Right cardiac atrium (tissue), 5 donors: ENCODE data around the gene ZNF831. TPM values are rescaled to one million over a fixed set of nuclear protein-coding genes. Genes with fewer than 3 reads are reported as not detected.

Experiments
- ATAC-seq, 2 donors: fragments of 200-7000 bp; cut with Tn5 transposase; one replicate each; pipeline versions ENCODE4 v1.8.0 to v1.9.1; 2020; ENCODE audit warnings: moderate library complexity in 2 of 2, mild to moderate bottlenecking in 1 of 2
- DNase-seq, 3 donors: peaks; one replicate each; pipeline ENCODE4 v3.0.0-alpha.2; 2020
- H3K27ac ChIP-seq: one replicate; pipeline ENCODE4 v1.5.1; 2013; ENCODE audit warnings: mild to moderate bottlenecking, low read length, control low read depth, moderate library complexity
- H3K27me3 ChIP-seq: one replicate; pipeline ENCODE4 v1.6.1; 2013; ENCODE audit not compliant: control insufficient read depth, insufficient read depth
- H3K4me1 ChIP-seq: one replicate; pipeline ENCODE4 v1.6.1; 2013; ENCODE audit warnings: low read length; ENCODE audit not compliant: control insufficient read depth, insufficient read depth
- H3K4me3 ChIP-seq: one replicate; pipeline ENCODE4 v1.5.1; 2013; ENCODE audit warnings: low read length, control low read depth
- H3K9me3 ChIP-seq: one replicate; pipeline ENCODE4 v1.6.1; 2013; ENCODE audit warnings: low read length; ENCODE audit not compliant: control insufficient read depth
- WGBS: extraction: QIAGEN DNeasy Blood & Tissue Kit; methylation state at CpG from one replicate; pipeline ENCODE4 v1.1.7; 2013; 5-methylcytosine and 5-hydroxymethylcytosine counted together
- intact Hi-C, 4 donors: fragments of 100-400 bp; cut with DNase I; formaldehyde crosslinking; loops; one replicate each; pipeline versions ENCODE4 v1.11.0 to v1.14.0; 2022 to 2023
- polyA plus RNA-seq: library from polyadenylated mRNA; stranded (reverse); fragments of 200-250 nt; gene quantifications from one replicate; pipeline ENCODE4 v1.2.3, GENCODE V29; 2013
- total RNA-seq, 4 donors: library from RNA; stranded (reverse); fragmentation: NEBNext Ultra II Directional; extraction: Animal tissue kit (Norgen Biotek cat#: 25700); gene quantifications; one replicate each; pipeline ENCODE4 v1.2.1, GENCODE V29; 2021
- donor health status: healthy with polysubstance abuse.
- donor health status: DM: no; HTN: yes; CAD: no.
- donor health status: DM: no; HTN: no; CAD: no.
- donor health status: DM: no; HTN: yes; CAD: no; lungs with severe emphysema.
- donor health status: DM: yes; HTN: yes; CAD: no.

The ZNF831 gene
- total and polyA plus RNA-seq, 5 donors, result 0.05 to 0.18 (median 0.14) TPM

DNA sequence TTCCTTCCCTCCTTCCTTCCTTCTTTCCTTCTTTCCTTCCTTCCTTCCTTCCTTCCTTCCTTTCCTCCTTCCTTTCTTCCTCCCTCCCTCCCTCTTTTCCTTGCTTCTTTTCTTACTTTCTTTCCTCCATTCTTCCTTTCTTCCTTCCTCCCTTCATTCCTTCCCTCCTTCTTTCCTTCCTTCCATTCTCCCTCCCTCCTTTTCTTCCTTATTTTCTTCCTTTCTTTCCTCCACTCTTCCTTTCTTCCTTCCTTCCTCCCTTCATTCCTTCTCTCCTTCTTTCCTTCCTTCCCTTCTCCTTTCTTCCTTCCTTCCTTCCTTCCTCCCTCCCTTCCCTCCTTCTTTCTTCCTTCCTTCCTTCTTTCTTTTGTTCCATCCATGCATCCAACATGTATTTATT, 101.7 kb downstream of the ZNF831 start:
- peaks cover 5% of the 10 kb centered on the region for H3K27me3 ChIP-seq
- intact Hi-C loops, result no loop called here

GRCh38 chr20:59268870-59269269, 105.2 kb downstream of the ZNF831 start:
- Histone ChIP-seq H3K4me1 (no peaks in the 10 kb centered on the region), H3K9me3 (no peaks in the 10 kb centered on the region), H3K4me3 (no peak overlapping the region), H3K27ac (no peak overlapping the region), H3K27me3 (peaks cover 2% of the 10 kb centered on the region)
- DNase-seq (no peak), ATAC-seq (no peak)
- intact Hi-C loops, result no loop called here
- WGBS, result 47% methylated on average over 3 of the region's 3 CpGs

More for the DNA sequence above, 101.7 kb downstream of the ZNF831 start:
- no peaks in the 10 kb centered on the region for H3K4me1 ChIP-seq
- no peak overlapping the region for H3K4me3 ChIP-seq
- H3K27ac ChIP-seq, result no peak overlapping the region
- DNase-seq (no peak), ATAC-seq (no peak)
- peaks cover 1% of the 10 kb centered on the region for H3K9me3 ChIP-seq

DNA sequence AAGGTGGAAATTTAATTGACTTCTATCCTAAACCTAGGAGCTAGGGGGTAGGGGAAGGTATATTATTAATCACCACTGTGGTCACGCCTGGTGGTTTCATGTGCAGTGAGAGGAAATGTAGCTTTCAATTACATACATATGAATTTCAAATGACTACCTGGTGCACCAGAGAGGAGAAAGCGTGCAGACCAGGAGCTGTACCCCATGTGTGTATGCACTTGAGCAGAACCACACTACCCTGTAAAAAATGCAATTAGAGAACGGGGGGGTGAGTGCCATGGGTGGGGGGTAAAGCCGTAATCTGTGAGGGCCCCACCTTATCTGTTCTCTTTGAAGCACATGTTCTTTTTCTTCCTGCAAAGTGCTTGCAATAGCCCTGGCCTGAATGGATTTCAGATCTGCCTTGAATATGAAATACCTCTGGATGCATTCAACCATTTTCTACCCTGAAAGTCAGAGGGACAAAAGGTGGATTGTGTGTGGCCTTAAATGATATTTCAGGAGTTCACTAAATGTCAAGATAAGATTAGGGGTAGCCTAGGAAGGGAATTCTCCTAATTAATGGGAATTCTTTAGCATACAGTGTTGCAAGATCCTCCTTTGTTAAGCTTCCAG, 105.9 kb downstream of the ZNF831 start:
- WGBS, result 47% methylated on average over 4 of the region's 4 CpGs
- Histone ChIP-seq H3K4me3 (no peak overlapping the region), H3K27ac (no peak overlapping the region), H3K27me3 (peaks cover 2% of the 10 kb centered on the region), H3K4me1 (no peaks in the 10 kb centered on the region), H3K9me3 (no peaks in the 10 kb centered on the region)
- DNase-seq (no peak), ATAC-seq (no peak)
- intact Hi-C loops, result no loop called here

DNA sequence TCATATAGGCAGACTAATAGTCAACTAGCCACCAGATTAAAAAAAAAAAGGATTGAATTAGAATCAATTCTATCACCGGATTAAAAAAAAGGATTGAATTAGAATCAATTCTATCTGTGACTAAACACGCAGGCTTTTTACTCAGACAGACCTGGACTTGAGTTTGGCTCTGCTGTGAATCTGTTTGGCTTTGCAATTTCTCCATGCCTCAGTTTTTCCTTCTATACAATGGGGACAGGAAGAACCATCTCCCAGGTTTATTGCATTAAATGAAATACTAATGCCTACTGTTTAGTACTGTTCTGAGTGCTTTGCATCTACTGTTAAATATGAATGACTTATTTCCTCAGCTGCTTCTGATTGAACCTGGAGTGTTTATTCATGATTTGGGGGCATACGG, 106.8 kb downstream of the ZNF831 start:
- Histone ChIP-seq H3K4me3 (no peak overlapping the region), H3K27me3 (peaks cover 2% of the 10 kb centered on the region), H3K27ac (no peak overlapping the region), H3K4me1 (no peaks in the 10 kb centered on the region), H3K9me3 (no peaks in the 10 kb centered on the region)
- DNase-seq (no peak), ATAC-seq (no peak)
- 76% methylated on average over 3 of the region's 3 CpGs for WGBS
- intact Hi-C loops, result no loop called here

GRCh38 chr20:59273739-59274357, 110.2 kb downstream of the ZNF831 start:
- no peaks in the 10 kb centered on the region for H3K4me1 ChIP-seq
- peaks cover 1% of the 10 kb centered on the region for H3K27me3 ChIP-seq
- intact Hi-C loops, result no loop called here
- no peak overlapping the region for H3K4me3 ChIP-seq
- H3K9me3 ChIP-seq, result no peaks in the 10 kb centered on the region
- DNase-seq (no peak), ATAC-seq (no peak)
- 44% methylated on average over 11 of the region's 11 CpGs for WGBS
- H3K27ac ChIP-seq, result no peak overlapping the region

- Histone ChIP-seq H3K9me3 (no peaks in the 10 kb centered on the region), H3K4me3 (no peak overlapping the region), H3K27me3 (no peaks in the 10 kb centered on the region), H3K4me1 (no peaks in the 10 kb centered on the region), H3K27ac (no peak overlapping the region)
- ATAC-seq (no peak), DNase-seq (no peak)
- intact Hi-C loops, result no loop called here
- 63% methylated on average over 5 of the region's 5 CpGs for WGBS
Observed at GRCh38 chr20:59276938-59277337, 113.3 kb downstream of the ZNF831 start.

DNA sequence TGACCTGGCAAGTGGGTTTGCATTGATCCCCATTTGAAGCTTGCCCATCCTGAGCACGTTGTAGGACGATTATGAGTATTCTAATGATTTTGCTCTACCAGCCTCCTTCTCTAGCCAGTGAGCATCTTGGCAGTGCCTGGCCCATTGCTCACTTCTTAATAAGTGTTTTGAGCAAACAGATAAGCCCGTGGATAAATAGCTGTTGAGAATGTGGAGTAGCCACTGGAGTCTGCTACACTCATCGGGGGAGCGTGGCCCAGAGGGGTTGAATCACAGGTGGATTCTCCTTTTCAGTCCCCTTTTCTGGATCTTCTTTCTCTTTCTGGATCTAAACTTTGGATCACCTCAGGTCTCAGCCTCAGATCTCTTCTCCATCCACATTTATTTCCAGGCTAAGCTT, 120.8 kb downstream of the ZNF831 start:
- intact Hi-C loops, result no loop called here
- no peak for DNase-seq
- Histone ChIP-seq H3K27me3 (no peaks in the 10 kb centered on the region), H3K4me1 (no peaks in the 10 kb centered on the region), H3K9me3 (no peaks in the 10 kb centered on the region), H3K4me3 (no peak overlapping the region), H3K27ac (no peak overlapping the region)
- 77% methylated on average over 5 of the region's 5 CpGs for WGBS
- no peak for ATAC-seq

- no peaks in the 10 kb centered on the region for H3K27me3 ChIP-seq
- no peak for ATAC-seq
Observed at GRCh38 chr20:59289994-59290393, 126.4 kb downstream of the ZNF831 start.

GRCh38 chr20:59291740-59292383, 128.2 kb downstream of the ZNF831 start:
- Histone ChIP-seq H3K27me3 (no peaks in the 10 kb centered on the region), H3K9me3 (no peaks in the 10 kb centered on the region), H3K4me1 (no peaks in the 10 kb centered on the region), H3K27ac (no peak overlapping the region), H3K4me3 (no peak overlapping the region)
- ATAC-seq (no peak), DNase-seq (no peak)
- intact Hi-C loops, result no loop called here
- WGBS, result 90% methylated on average over 19 of the region's 19 CpGs

More at GRCh38 chr20:59289994-59290393, 126.4 kb downstream of the ZNF831 start:
- Histone ChIP-seq H3K4me3 (no peak overlapping the region), H3K4me1 (no peaks in the 10 kb centered on the region), H3K9me3 (no peaks in the 10 kb centered on the region), H3K27ac (no peak overlapping the region)
- no peak for DNase-seq
- 81% methylated on average over 5 of the region's 5 CpGs for WGBS
- intact Hi-C loops, result no loop called here

DNA sequence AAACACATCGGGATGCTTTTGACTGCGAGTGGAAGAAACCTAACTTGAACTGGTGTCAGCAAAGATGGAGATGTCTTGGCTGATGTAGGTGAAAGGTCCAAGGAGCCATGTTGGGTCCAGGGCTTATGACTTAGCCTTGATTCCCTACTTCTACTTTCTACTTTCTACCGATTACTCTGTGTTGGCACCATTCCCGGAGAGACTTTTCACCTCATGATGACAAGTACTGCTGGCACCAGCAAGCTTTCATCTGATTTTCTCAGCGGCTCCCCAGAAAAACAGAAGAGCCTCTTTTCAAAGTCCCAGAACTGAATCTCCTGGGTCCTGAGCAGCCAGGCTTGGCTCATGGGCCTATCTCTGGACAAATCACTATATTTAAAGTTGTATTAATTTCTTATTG, 131.9 kb downstream of the ZNF831 start:
- intact Hi-C loops, result no loop called here
- Histone ChIP-seq H3K4me3 (no peak overlapping the region), H3K27me3 (no peaks in the 10 kb centered on the region), H3K4me1 (no peaks in the 10 kb centered on the region), H3K27ac (no peak overlapping the region), H3K9me3 (no peaks in the 10 kb centered on the region)
- ATAC-seq, result no peak
- 53% methylated on average over 5 of the region's 5 CpGs for WGBS
- DNase-seq, result no peak

GRCh38 chr20:59297686-59298085, 134.1 kb downstream of the ZNF831 start:
- Histone ChIP-seq H3K27me3 (no peaks in the 10 kb centered on the region), H3K27ac (no peak overlapping the region), H3K4me3 (no peak overlapping the region), H3K4me1 (no peaks in the 10 kb centered on the region), H3K9me3 (no peaks in the 10 kb centered on the region)
- intact Hi-C loops, result no loop called here
- ATAC-seq (no peak), DNase-seq (no peak)
- 84% methylated on average over 7 of the region's 7 CpGs for WGBS
